A549 (cell line): ENCODE data around the gene FRRS1L. TPM values are rescaled to one million over a fixed set of nuclear protein-coding genes. Genes with fewer than 3 reads are reported as not detected.

Experiments used
- ATAC-seq, 2 experiments: fragments of 200-7000 bp in 1 of 2; fragments of >200 bp in 1 of 2; cut with Nextera tagmentation in 1 of 2; cut with Tn5 transposase in 1 of 2; 3 replicates each; pipeline versions ENCODE4 v1.8.0 to v1.9.1; 2018 to 2020; ENCODE audit warnings: mild to moderate bottlenecking in 1 of 2, moderate library complexity in 1 of 2
- CTCF ChIA-PET: fragments of 300-600 bp; sonication (Branson Sonifier 250); formaldehyde crosslinking; extraction: SDS; loops from one replicate; lab custom pipeline; 2021; ENCODE audit warnings: antibody characterized with exemption, inconsistent platforms; lab: Yijun Ruan, JAX
- POLR2A ChIA-PET: fragments of 350-600 bp; formaldehyde crosslinking; extraction: SDS; loops from one replicate; lab custom pipeline; 2021; ENCODE audit warnings: antibody characterized with exemption, inconsistent platforms; lab: Yijun Ruan, JAX
- DNase-seq, 2 experiments: peaks; one replicate each; pipeline versions ENCODE4 v3.0.0 to v3.0.0-alpha.2; 2011 to 2016; ENCODE audit warnings: low read depth in 1 of 2, low spot score in 1 of 2
- FAIRE-seq: peaks from 2 replicates; lab custom pipeline; 2011; peaks lifted over from hg19 to GRCh38; lab: Jason Lieb, UNC
- H3K27ac ChIP-seq, 2 experiments: fragments of >200 bp; sonication (Bioruptor Twin); formaldehyde crosslinking; 3 replicates each; pipeline ENCODE4 v1.5.1; 2016 to 2017
- H3K4me1 ChIP-seq: fragments of >200 bp; sonication (Bioruptor Twin); formaldehyde crosslinking; 3 replicates; pipeline ENCODE4 v1.6.1; 2016
- H3K4me2 ChIP-seq: fragments of >200 bp; sonication (Bioruptor Twin); formaldehyde crosslinking; 3 replicates; pipeline ENCODE4 v1.6.1; 2016
- H3K4me3 ChIP-seq: fragments of >200 bp; sonication (Bioruptor Twin); formaldehyde crosslinking; 3 replicates; pipeline ENCODE4 v1.5.1; 2016
- H3K9me3 ChIP-seq: fragments of >200 bp; sonication (Bioruptor Twin); formaldehyde crosslinking; 3 replicates; pipeline ENCODE4 v1.6.1; 2016
- ATOH8 ChIP-seq: fragments of 250-450 bp; sonication (Bioruptor Pico); IDR thresholded peaks from 2 replicates; pipeline ENCODE4 v1.5.0; 2020; ENCODE audit warnings: low read depth, mild to moderate bottlenecking, moderate library complexity
- BHLHE40 ChIP-seq: IDR thresholded peaks from 2 replicates; pipeline ENCODE4 v1.6.1; 2012; ENCODE audit warnings: low read depth, low read length, inconsistent platforms
- CBX2 ChIP-seq: fragments of 200-600 bp; sonication (generic); IDR thresholded peaks from 2 replicates; pipeline ENCODE4 v1.6.1; 2016; ENCODE audit warnings: low read depth, mild to moderate bottlenecking, borderline replicate concordance
- CEBPB ChIP-seq, 2 experiments: fragments of >200 bp in 1 of 2; sonication (Bioruptor Twin) in 1 of 2; formaldehyde crosslinking in 1 of 2; IDR thresholded peaks; 2 replicates each; pipeline ENCODE4 v1.6.1; 2012 to 2016
- E2F6 ChIP-seq: IDR thresholded peaks from 2 replicates; pipeline ENCODE4 v1.6.1; 2012; ENCODE audit warnings: low read depth, borderline replicate concordance
- EHF ChIP-seq: fragments of 250-450 bp; sonication (Bioruptor Pico); IDR thresholded peaks from 2 replicates; pipeline ENCODE4 v1.5.0; 2020; ENCODE audit warnings: mild to moderate bottlenecking
- EHMT2 ChIP-seq: fragments of 200-600 bp; sonication (generic); IDR thresholded peaks from 2 replicates; pipeline ENCODE4 v1.6.1; 2016; ENCODE audit warnings: antibody characterized with exemption, low read depth, mild to moderate bottlenecking, moderate library complexity
- HEYL ChIP-seq: fragments of 250-450 bp; sonication (Bioruptor Pico); IDR thresholded peaks from 2 replicates; pipeline ENCODE4 v1.8.0; 2021; ENCODE audit warnings: mild to moderate bottlenecking, moderate library complexity
- HMGXB4 ChIP-seq: fragments of 250-450 bp; sonication (Bioruptor Pico); IDR thresholded peaks from 2 replicates; pipeline ENCODE4 v1.5.0; 2021; ENCODE audit warnings: mild to moderate bottlenecking, moderate library complexity, borderline replicate concordance
- HOXB13 ChIP-seq: fragments of 250-450 bp; sonication (Bioruptor Pico); IDR thresholded peaks from 2 replicates; pipeline ENCODE4 v1.5.0; 2020; ENCODE audit warnings: low read depth, mild to moderate bottlenecking, moderate library complexity
- KDM5A ChIP-seq: fragments of 200-600 bp; sonication (generic); IDR thresholded peaks from 2 replicates; pipeline ENCODE4 v1.6.1; 2016; ENCODE audit warnings: antibody characterized with exemption, mild to moderate bottlenecking
- MAFK ChIP-seq: fragments of 450-650 bp; IDR thresholded peaks from 2 replicates; pipeline ENCODE4 v1.6.1; 2014; ENCODE audit not compliant: partially characterized antibody
- MYC ChIP-seq: IDR thresholded peaks from 2 replicates; pipeline ENCODE4 v1.6.1; 2012; ENCODE audit warnings: mild to moderate bottlenecking, inconsistent platforms, low read length, improper control_type of control experiment, borderline replicate concordance
- NFE2L2 ChIP-seq: fragments of 150-350 bp; conservative IDR thresholded peaks from 2 replicates; pipeline ENCODE4 v1.6.1; 2014; ENCODE audit warnings: low read length
- POLR2AphosphoS2 ChIP-seq: conservative IDR thresholded peaks from 2 replicates; pipeline ENCODE4 v1.6.1; 2012; ENCODE audit warnings: low read length, improper control_type of control experiment, inconsistent platforms
- RARB ChIP-seq: fragments of 250-450 bp; sonication (Bioruptor Pico); IDR thresholded peaks from 2 replicates; pipeline ENCODE4 v1.8.0; 2021; ENCODE audit warnings: mild to moderate bottlenecking, moderate library complexity
- RNF2 ChIP-seq: fragments of 200-600 bp; sonication (generic); IDR thresholded peaks from 2 replicates; pipeline ENCODE4 v1.6.1; 2016; ENCODE audit warnings: low read depth, mild to moderate bottlenecking, antibody characterized with exemption, moderate library complexity, borderline replicate concordance
- ZC3H11A ChIP-seq: fragments of 450-650 bp; IDR thresholded peaks from 2 replicates; pipeline ENCODE4 v1.6.1; 2014; ENCODE audit warnings: antibody characterized with exemption, mild to moderate bottlenecking
- ZFP36 ChIP-seq: fragments of 450-650 bp; IDR thresholded peaks from 2 replicates; pipeline ENCODE4 v1.6.1; 2014; ENCODE audit warnings: borderline replicate concordance; ENCODE audit not compliant: partially characterized antibody
- ZNF302 ChIP-seq: fragments of 250-450 bp; sonication (Bioruptor Pico); IDR thresholded peaks from 2 replicates; pipeline ENCODE4 v1.9.0; 2021; ENCODE audit warnings: inconsistent platforms, mild to moderate bottlenecking, moderate library complexity
- ZSCAN20 ChIP-seq: fragments of 250-450 bp; sonication (Bioruptor Pico); IDR thresholded peaks from 2 replicates; pipeline ENCODE4 v1.8.0; 2022; ENCODE audit warnings: mild to moderate bottlenecking, moderate library complexity
- WGBS: methylation state at CpG from one replicate; pipeline ENCODE4 v1.1.6; 2017; ENCODE audit errors: missing lambda C conversion rate; 5-methylcytosine and 5-hydroxymethylcytosine counted together
- polyA plus RNA-seq, 4 experiments: library from polyadenylated mRNA; depleted of rRNA in 3 of 4; stranded (reverse); fragments of >200 nt; fragmentation: RNase III in 1 of 4; extraction: RNeasy Plus Mini Kit Qiagen cat#74134 plus additional on column Dnase treatment in 1 of 4; gene quantifications; 2 replicates in 3 of 4; 3 replicates in 1 of 4; pipeline ENCODE4 v1.2.3, GENCODE V29; 2011 to 2017

Gene FRRS1L
- polyA plus RNA-seq, 2 of the 4 experiments (the other 2 are of a cell fraction) = 0.54 to 1.5 TPM

GRCh38 chr9:109149722-109150121 lies 17.3 kb downstream of the FRRS1L start:
- no peak for FAIRE-seq
- Histone ChIP-seq H3K9me3 (peaks cover 12% of the 10 kb centered on the region; the same call in 2 of the 3 replicates), H3K4me3 (no peak overlapping the region), H3K27ac (no peak overlapping the region), H3K4me1 (no peaks in the 10 kb centered on the region), H3K4me2 (no peak overlapping the region)
- CTCF ChIA-PET = interaction anchor here (0.6 to 1.4 kb wide), 2 partner anchors 10 to 34 kb away, joined by 3 to 6 read pairs; no protein-coding TSS in a partner anchor
- POLR2A ChIA-PET = no interaction called here
- TF ChIP-seq CEBPB (IDR thresholded peaks at IDR 0.05) (no peak), ATOH8 (CRISPR knock-in tag) (no peak), ZFP36 (no peak)
- no peak for DNase-seq
- ATAC-seq = no peak
- 82% methylated on average over 4 of the region's 4 CpGs for WGBS

GRCh38 chr9:109149089-109149488 lies 18.0 kb downstream of the FRRS1L start:
- Histone ChIP-seq H3K27ac (no peak overlapping the region), H3K9me3 (peaks cover 12% of the 10 kb centered on the region; the same call in 2 of the 3 replicates), H3K4me3 (no peak overlapping the region), H3K4me2 (no peak overlapping the region), H3K4me1 (peaks cover under 1% of the 10 kb centered on the region; the same call in 1 of the 3 replicates)
- POLR2A ChIA-PET = no interaction called here
- CTCF ChIA-PET = interaction anchor here (1.4 kb wide), 1 partner anchor 35 kb away, joined by 6 read pairs; no protein-coding TSS in a partner anchor
- no peak for FAIRE-seq
- no peak for TF ChIP-seq BHLHE40
- TF ChIP-seq KDM5A = no peak
- no peak for TF ChIP-seq EHF (CRISPR knock-in tag)
- no peak for TF ChIP-seq RNF2
- no peak for TF ChIP-seq ZSCAN20 (CRISPR knock-in tag)
- no peak for TF ChIP-seq MAFK
- TF ChIP-seq RARB (CRISPR knock-in tag) = no peak
- no peak for TF ChIP-seq ZNF302 (CRISPR knock-in tag)
- no peak for TF ChIP-seq E2F6
- no peak for TF ChIP-seq POLR2AphosphoS2
- TF ChIP-seq NFE2L2 = no peak
- no peak for TF ChIP-seq ZC3H11A
- no peak for TF ChIP-seq HMGXB4 (CRISPR knock-in tag)
- no peak for TF ChIP-seq MYC
- TF ChIP-seq HEYL (CRISPR knock-in tag) = no peak
- TF ChIP-seq CBX2 = no peak
- no peak for TF ChIP-seq EHMT2
- WGBS = 66% methylated on average over 5 of the region's 5 CpGs
- ATAC-seq = no peak
- no peak for DNase-seq

- ChIA-PET CTCF (interaction anchor here (0.9 to 1.0 kb wide), 2 partner anchors 174 to 256 kb away, joined by 3 read pairs; no protein-coding TSS in a partner anchor), POLR2A (no interaction called here)
- Histone ChIP-seq H3K4me2 (no peak overlapping the region), H3K27ac (no peak overlapping the region), H3K4me3 (no peak overlapping the region), H3K9me3 (no peaks in the 10 kb centered on the region), H3K4me1 (peaks cover 5% of the 10 kb centered on the region; the same call in 1 of the 3 replicates)
- 81% methylated on average over 6 of the region's 6 CpGs for WGBS
- TF ChIP-seq EHMT2 = no peak
- TF ChIP-seq HOXB13 (CRISPR knock-in tag) = no peak
- no peak for TF ChIP-seq HEYL (CRISPR knock-in tag)
- ATAC-seq (peak in 1 of 2 experiments; percentile 22; a peak in 1 of 6 replicates), FAIRE-seq (no peak), DNase-seq (no peak)
These were observed 22.0 kb downstream of the FRRS1L start for GRCh38 chr9:109145051-109145450.
